Neuronal stem cell (in vitro differentiated cells): ENCODE results near the gene USE1.

Experiments
- DNase-seq: peaks from one replicate; pipeline ENCODE4 v3.0.0-alpha.2; 2013; ENCODE audit warnings: low spot score
- H2AFZ ChIP-seq: one replicate; pipeline ENCODE4 v1.6.1; 2013; ENCODE audit warnings: mild to moderate bottlenecking, low read length, inconsistent platforms
- H2AK5ac ChIP-seq: 2 replicates; pipeline ENCODE4 v1.6.1; 2013; ENCODE audit warnings: low read depth, mild to moderate bottlenecking, inconsistent platforms, low read length, moderate library complexity, mixed read lengths
- H2BK120ac ChIP-seq: 2 replicates; pipeline ENCODE4 v1.6.1; 2013; ENCODE audit warnings: low read depth, mild to moderate bottlenecking, inconsistent platforms, low read length, moderate library complexity, mixed read lengths
- H2BK12ac ChIP-seq: one replicate; pipeline ENCODE4 v1.6.1; 2013; ENCODE audit warnings: low read length, inconsistent platforms
- H2BK15ac ChIP-seq: 2 replicates; pipeline ENCODE4 v1.6.1; 2013; ENCODE audit warnings: mild to moderate bottlenecking, low read length, inconsistent platforms, mixed read lengths
- H2BK5ac ChIP-seq: one replicate; pipeline ENCODE4 v1.6.1; 2013; ENCODE audit warnings: inconsistent platforms, mild to moderate bottlenecking, low read length, moderate library complexity
- H3K14ac ChIP-seq: one replicate; pipeline ENCODE4 v1.6.1; 2013; ENCODE audit warnings: low read length, inconsistent platforms
- H3K18ac ChIP-seq: 2 replicates; pipeline ENCODE4 v1.6.1; 2013; ENCODE audit warnings: low read length, inconsistent platforms
- H3K23ac ChIP-seq: 2 replicates; pipeline ENCODE4 v1.6.1; 2013; ENCODE audit warnings: low read depth, mild to moderate bottlenecking, mixed read lengths, low read length, inconsistent platforms; ENCODE audit not compliant: poor library complexity
- H3K27ac ChIP-seq: replicated peaks from 3 replicates; pipeline ENCODE4 v1.5.1; 2013; ENCODE audit warnings: low read length, inconsistent platforms
- H3K27me3 ChIP-seq, 3 experiments: 2 replicates each; pipeline ENCODE4 v1.6.1; 2013; ENCODE audit warnings: low read length in 3 of 3, mild to moderate bottlenecking in 2 of 3, inconsistent platforms in 1 of 3, low read depth in 1 of 3, mixed read lengths in 1 of 3, moderate library complexity in 1 of 3; ENCODE audit not compliant: control insufficient read depth in 3 of 3, insufficient read depth in 3 of 3
- H3K36me3 ChIP-seq, 2 donors: replicated peaks in 1 of 2; 2 replicates each; pipeline ENCODE4 v1.6.1; 2013; ENCODE audit warnings: low read length in 2 of 2; ENCODE audit not compliant: control insufficient read depth in 2 of 2, insufficient read depth in 2 of 2
- H3K4ac ChIP-seq: 2 replicates; pipeline ENCODE4 v1.6.1; 2013; ENCODE audit warnings: inconsistent platforms, mild to moderate bottlenecking, low read length, moderate library complexity
- H3K4me1 ChIP-seq, 2 donors: 1 replicate in 1 of 2; 2 replicates in 1 of 2; pipeline ENCODE4 v1.6.1; 2013; ENCODE audit warnings: low read length in 2 of 2, low read depth in 1 of 2; ENCODE audit not compliant: control insufficient read depth in 2 of 2, insufficient read depth in 1 of 2
- H3K4me2 ChIP-seq: one replicate; pipeline ENCODE4 v1.6.1; 2013; ENCODE audit warnings: mild to moderate bottlenecking, low read length, inconsistent platforms; ENCODE audit not compliant: insufficient read depth, poor library complexity, severe bottlenecking
- H3K4me3 ChIP-seq, 2 donors: 2 replicates each; pipeline ENCODE4 v1.5.1; 2013; ENCODE audit warnings: low read length in 2 of 2, mild to moderate bottlenecking in 2 of 2, inconsistent platforms in 1 of 2, moderate library complexity in 1 of 2
- H3K79me1 ChIP-seq: one replicate; pipeline ENCODE4 v1.6.1; 2013; ENCODE audit warnings: low read depth, mild to moderate bottlenecking, inconsistent platforms, low read length, moderate library complexity
- H3K9ac ChIP-seq: one replicate; pipeline ENCODE4 v1.6.1; 2013; ENCODE audit warnings: mild to moderate bottlenecking, low read depth, low read length, inconsistent platforms; ENCODE audit not compliant: poor library complexity
- H3K9me3 ChIP-seq, 2 donors: replicated peaks in 1 of 2; 2 replicates each; pipeline versions ENCODE3 to v1.6.1; 2013; ENCODE audit warnings: low read length in 2 of 2, mild to moderate bottlenecking in 2 of 2, inconsistent platforms in 1 of 2, low read depth in 1 of 2, mixed read lengths in 1 of 2, moderate library complexity in 1 of 2; ENCODE audit not compliant: control insufficient read depth in 2 of 2, insufficient read depth in 1 of 2
- H4K8ac ChIP-seq: one replicate; pipeline ENCODE4 v1.6.1; 2013; ENCODE audit warnings: low read depth, mild to moderate bottlenecking, inconsistent platforms, low read length, moderate library complexity
- H4K91ac ChIP-seq: one replicate; pipeline ENCODE4 v1.6.1; 2013; ENCODE audit warnings: low read length, low read depth, mild to moderate bottlenecking, inconsistent platforms; ENCODE audit not compliant: poor library complexity
- WGBS, 2 donors: extraction: QIAGEN DNeasy Blood & Tissue Kit; methylation state at CpG; one replicate each; pipeline ENCODE4 v1.1.7; 2013; ENCODE audit warnings: missing lambda C conversion rate in 2 of 2, mixed read lengths in 1 of 2; ENCODE audit not compliant: insufficient read length in 2 of 2, insufficient replicate concordance in 1 of 2; ENCODE audit errors: extremely low coverage in 2 of 2; 5-methylcytosine and 5-hydroxymethylcytosine counted together

USE1 gene

GRCh38 chr19:17259118-17259780 lies 44.1 kb downstream of the USE1 start:
- H3K79me1 ChIP-seq: no peaks in the 10 kb centered on the region
- no peak overlapping the region for H2AK5ac ChIP-seq
- H3K14ac ChIP-seq: no peak overlapping the region
- H2BK5ac ChIP-seq: no peak overlapping the region
- peak overlapping the region; percentile 53 for H2AFZ ChIP-seq
- no peak overlapping the region for H4K91ac ChIP-seq
- H4K8ac ChIP-seq: no peak overlapping the region
- no peak for DNase-seq
- WGBS, 2 donors: no CpG with 5 or more reads among the region's 9 CpGs
- no peak overlapping the region for H2BK15ac ChIP-seq
- no peak overlapping the region for H3K9ac ChIP-seq
- no peak overlapping the region for H3K4me3 ChIP-seq
- H2BK12ac ChIP-seq: no peak overlapping the region
- peaks cover 0 to 2% (median 0%) of the 10 kb centered on the region in 3 experiments for H3K27me3 ChIP-seq
- no peaks in the 10 kb centered on the region for H3K36me3 ChIP-seq
- no peak overlapping the region for H3K4ac ChIP-seq
- no peak overlapping the region for H3K18ac ChIP-seq
- H3K4me1 ChIP-seq: peaks cover 0 to 2% of the 10 kb centered on the region in 2 donors
- no peak overlapping the region for H2BK120ac ChIP-seq
- H3K4me2 ChIP-seq: no peak overlapping the region
- H3K27ac ChIP-seq: no peak overlapping the region
- H3K9me3 ChIP-seq: peaks cover 0 to 19% of the 10 kb centered on the region in 2 donors
- no peak overlapping the region for H3K23ac ChIP-seq

- no peak overlapping the region for H3K4me2 ChIP-seq
- H3K27ac ChIP-seq: no peak overlapping the region
- H2BK12ac ChIP-seq: no peak overlapping the region
- DNase-seq: no peak
- no peak overlapping the region for H2AFZ ChIP-seq
- H2BK15ac ChIP-seq: no peak overlapping the region
- no peak overlapping the region for H3K23ac ChIP-seq
- no peak overlapping the region for H3K18ac ChIP-seq
- H3K9me3 ChIP-seq: peaks cover 0 to 19% of the 10 kb centered on the region in 2 donors
- no peak overlapping the region for H4K91ac ChIP-seq
- no peak overlapping the region for H4K8ac ChIP-seq
- H3K9ac ChIP-seq: no peak overlapping the region
- no peaks in the 10 kb centered on the region for H3K36me3 ChIP-seq
- no peaks in the 10 kb centered on the region for H3K79me1 ChIP-seq
- no peak overlapping the region for H2BK5ac ChIP-seq
- no peak overlapping the region for H3K14ac ChIP-seq
- H2BK120ac ChIP-seq: no peak overlapping the region
- H3K4me3 ChIP-seq: no peak overlapping the region
- peaks cover 0 to 9% of the 10 kb centered on the region in 2 donors for H3K4me1 ChIP-seq
- H3K27me3 ChIP-seq: peaks cover 0 to 2% (median 0%) of the 10 kb centered on the region in 3 experiments
- no CpG with 5 or more reads among the region's 1 CpG for WGBS, 2 donors
- no peak overlapping the region for H2AK5ac ChIP-seq
- H3K4ac ChIP-seq: no peak overlapping the region
Measured at GRCh38 chr19:17259934-17260333, 44.8 kb downstream of the USE1 start.

GRCh38 chr19:17260842-17261325 lies 45.7 kb downstream of the USE1 start:
- Histone ChIP-seq H2AK5ac (no peak overlapping the region), H3K18ac (no peak overlapping the region), H3K4me1 (peaks cover 0 to 10% of the 10 kb centered on the region in 2 donors), H2BK12ac (no peak overlapping the region), H4K8ac (no peak overlapping the region), H3K4me2 (no peak overlapping the region), H2BK5ac (no peak overlapping the region), H3K79me1 (no peaks in the 10 kb centered on the region), H4K91ac (no peak overlapping the region), H3K23ac (no peak overlapping the region), H2BK15ac (no peak overlapping the region), H3K14ac (no peak overlapping the region), H3K36me3 (no peaks in the 10 kb centered on the region), H3K4me3 (no peak overlapping the region), H3K27ac (no peak overlapping the region), H3K9ac (no peak overlapping the region), H3K27me3 (peaks cover 0 to 2% (median 0%) of the 10 kb centered on the region in 3 experiments), H3K9me3 (peaks cover 0 to 19% of the 10 kb centered on the region in 2 donors), H3K4ac (no peak overlapping the region), H2BK120ac (no peak overlapping the region), H2AFZ (peak overlapping the region; percentile 91)
- WGBS, 2 donors: no CpG with 5 or more reads among the region's 15 CpGs
- DNase-seq: peak; percentile 58

GRCh38 chr19:17262557-17262956 lies 47.4 kb downstream of the USE1 start:
- Histone ChIP-seq H4K91ac (no peak overlapping the region), H3K14ac (peak overlapping the region; percentile 31), H2BK5ac (peak overlapping the region; percentile 82), H2BK12ac (no peak overlapping the region), H2BK120ac (no peak overlapping the region), H3K9me3 (peaks cover 0 to 19% of the 10 kb centered on the region in 2 donors), H3K23ac (no peak overlapping the region), H3K18ac (peak overlapping the region; percentile 48), H3K4me2 (no peak overlapping the region), H3K9ac (peak overlapping the region; percentile 60), H4K8ac (no peak overlapping the region), H3K27me3 (peaks cover 0 to 2% (median 0%) of the 10 kb centered on the region in 3 experiments), H2BK15ac (no peak overlapping the region), H3K79me1 (no peaks in the 10 kb centered on the region), H3K4me3 (no peak overlapping the region), H2AK5ac (peak overlapping the region; percentile 94), H2AFZ (peak overlapping the region; percentile 74), H3K36me3 (no peaks in the 10 kb centered on the region), H3K4me1 (peaks cover 0 to 10% of the 10 kb centered on the region in 2 donors), H3K27ac (no peak overlapping the region), H3K4ac (peak overlapping the region; percentile 89)
- no peak for DNase-seq
- no CpG with 5 or more reads among the region's 16 CpGs for WGBS, 2 donors
